ENCODE results near the gene TMA16. TPM values are rescaled to one million over a fixed set of nuclear protein-coding genes. Genes with fewer than 3 reads are reported as not detected.

Gene TMA16
- total RNA-seq, 4 donors from 2014 or later = 11.8 to 21.1 (median 18.7) TPM

DNA sequence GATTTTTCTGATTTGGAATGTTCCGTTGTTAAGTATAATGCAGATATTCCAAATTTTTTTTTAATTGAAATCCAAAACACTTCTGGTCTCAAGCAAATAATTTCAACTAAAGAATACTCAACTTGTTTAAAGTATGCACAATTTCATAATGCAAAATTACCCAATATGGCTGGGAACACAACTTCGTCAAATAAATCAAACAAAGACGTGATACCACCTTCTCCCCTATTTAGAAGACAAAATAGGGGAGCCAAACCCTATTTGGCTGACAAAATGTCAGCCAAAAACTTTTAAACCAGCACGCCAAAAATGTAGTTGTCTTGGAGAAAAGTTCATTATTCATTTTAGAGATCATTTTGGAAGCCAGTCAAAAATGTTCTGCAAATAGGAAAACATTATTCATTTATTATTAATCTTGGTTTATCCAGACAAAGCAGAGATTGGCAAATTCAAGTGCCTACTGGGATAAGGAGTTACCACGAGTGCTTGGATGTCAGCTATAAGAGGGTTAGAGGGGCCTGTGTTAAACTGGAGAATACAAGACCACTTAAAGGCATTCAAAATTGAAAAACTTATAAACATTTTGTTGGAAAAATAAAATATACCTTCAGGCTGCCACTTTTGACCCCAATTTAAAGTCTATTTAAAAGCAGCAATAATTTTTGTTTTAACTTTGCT lies 17.6 kb upstream of the TMA16 start:
- peak; percentile 71 for ATAC-seq
- Histone ChIP-seq H3K4me3 (no peak overlapping the region), H3K4me1 (no peaks in the 10 kb centered on the region)

DNA sequence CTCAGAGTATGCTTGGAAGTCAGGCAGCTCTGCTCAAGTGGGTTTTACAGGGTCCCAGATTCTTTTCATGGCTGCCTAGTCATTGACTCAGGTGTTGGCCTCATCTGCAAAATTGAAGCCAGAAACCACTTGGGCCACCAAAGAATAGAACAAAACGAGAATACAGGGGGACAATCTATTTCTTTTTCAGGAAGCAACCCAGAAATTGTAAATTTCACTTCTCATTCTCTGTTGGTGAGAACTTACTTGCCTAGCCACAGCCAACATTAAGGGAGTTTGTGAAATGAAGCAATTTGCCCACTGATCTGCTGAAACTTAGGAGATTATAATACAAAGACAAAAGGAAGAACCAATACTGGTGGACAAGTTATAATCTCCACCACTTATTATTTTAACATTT lies 12.3 kb upstream of the TMA16 start:
- Histone ChIP-seq H3K9me3 (no peaks in the 10 kb centered on the region), H3K4me3 (no peak overlapping the region), H3K27me3 (peaks cover 4% of the 10 kb centered on the region), H3K36me3 (no peaks in the 10 kb centered on the region), H3K27ac (no peak overlapping the region), H3K4me1 (no peaks in the 10 kb centered on the region)
- TF ChIP-seq, protein P1, sequence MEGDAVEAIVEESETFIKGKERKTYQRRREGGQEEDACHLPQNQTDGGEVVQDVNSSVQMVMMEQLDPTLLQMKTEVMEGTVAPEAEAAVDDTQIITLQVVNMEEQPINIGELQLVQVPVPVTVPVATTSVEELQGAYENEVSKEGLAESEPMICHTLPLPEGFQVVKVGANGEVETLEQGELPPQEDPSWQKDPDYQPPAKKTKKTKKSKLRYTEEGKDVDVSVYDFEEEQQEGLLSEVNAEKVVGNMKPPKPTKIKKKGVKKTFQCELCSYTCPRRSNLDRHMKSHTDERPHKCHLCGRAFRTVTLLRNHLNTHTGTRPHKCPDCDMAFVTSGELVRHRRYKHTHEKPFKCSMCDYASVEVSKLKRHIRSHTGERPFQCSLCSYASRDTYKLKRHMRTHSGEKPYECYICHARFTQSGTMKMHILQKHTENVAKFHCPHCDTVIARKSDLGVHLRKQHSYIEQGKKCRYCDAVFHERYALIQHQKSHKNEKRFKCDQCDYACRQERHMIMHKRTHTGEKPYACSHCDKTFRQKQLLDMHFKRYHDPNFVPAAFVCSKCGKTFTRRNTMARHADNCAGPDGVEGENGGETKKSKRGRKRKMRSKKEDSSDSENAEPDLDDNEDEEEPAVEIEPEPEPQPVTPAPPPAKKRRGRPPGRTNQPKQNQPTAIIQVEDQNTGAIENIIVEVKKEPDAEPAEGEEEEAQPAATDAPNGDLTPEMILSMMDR (IDR thresholded peaks at IDR 0.05) = no peak
- no peak for TF ChIP-seq POLR2A (IDR thresholded peaks at IDR 0.05)
- no peak for TF ChIP-seq EP300 (IDR thresholded peaks at IDR 0.05)
- TF ChIP-seq POLR2AphosphoS5 (IDR thresholded peaks at IDR 0.05) = no peak
- no peak for ATAC-seq
- WGBS, 2 donors (ENCODE audit: low coverage in 1 of 2) = 25 to 36% methylated on average over 1 of the region's 1 CpG

More for the DNA sequence above, 17.6 kb upstream of the TMA16 start:
- TF ChIP-seq POLR2AphosphoS5 (IDR thresholded peaks at IDR 0.05) = peak; percentile 47
- TF ChIP-seq POLR2A (IDR thresholded peaks at IDR 0.05) = no peak
- no peaks in the 10 kb centered on the region for H3K36me3 ChIP-seq
- H3K27me3 ChIP-seq = no peaks in the 10 kb centered on the region
- WGBS, 2 donors (ENCODE audit: low coverage in 1 of 2) = 43 to 47% methylated on average over 5 of the region's 5 CpGs
- H3K9me3 ChIP-seq = no peaks in the 10 kb centered on the region
- H3K27ac ChIP-seq = no peak overlapping the region

DNA sequence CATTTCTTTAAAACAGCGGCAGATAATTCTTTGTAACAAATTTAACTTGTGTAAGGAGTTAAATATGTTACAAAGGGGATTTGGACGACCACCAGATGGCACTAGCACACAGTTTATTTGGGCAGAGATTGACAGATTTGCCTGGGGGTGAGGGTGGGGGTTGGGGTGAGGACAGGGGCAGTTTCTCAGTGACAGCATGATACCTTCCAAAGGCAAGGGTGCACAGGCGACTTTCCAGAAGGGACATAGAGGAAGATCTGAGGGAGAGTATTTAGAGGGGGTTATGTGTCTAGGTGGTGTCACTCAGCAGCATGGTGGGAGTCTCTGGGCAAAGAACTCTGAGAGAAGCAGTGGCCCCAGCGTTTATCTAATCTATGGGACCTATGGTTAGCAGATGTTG lies 9.6 kb upstream of the TMA16 start:
- peaks cover 6% of the 10 kb centered on the region for H3K27me3 ChIP-seq
- H3K4me1 ChIP-seq = no peaks in the 10 kb centered on the region
- no peak overlapping the region for H3K4me3 ChIP-seq
- no peak for TF ChIP-seq POLR2A (IDR thresholded peaks at IDR 0.05)
- no peak for TF ChIP-seq POLR2AphosphoS5 (IDR thresholded peaks at IDR 0.05)
- TF ChIP-seq, protein P1 (IDR thresholded peaks at IDR 0.05) = peak in 3 of 4 experiments; percentile 16 to 63 (median 18)
- no peak for TF ChIP-seq EP300 (IDR thresholded peaks at IDR 0.05)
- no peaks in the 10 kb centered on the region for H3K36me3 ChIP-seq
- H3K27ac ChIP-seq = no peak overlapping the region
- 17 to 23% methylated on average over 4 of the region's 4 CpGs for WGBS, 2 donors (ENCODE audit: low coverage in 1 of 2)
- H3K9me3 ChIP-seq = no peaks in the 10 kb centered on the region
- ATAC-seq = no peak

DNA sequence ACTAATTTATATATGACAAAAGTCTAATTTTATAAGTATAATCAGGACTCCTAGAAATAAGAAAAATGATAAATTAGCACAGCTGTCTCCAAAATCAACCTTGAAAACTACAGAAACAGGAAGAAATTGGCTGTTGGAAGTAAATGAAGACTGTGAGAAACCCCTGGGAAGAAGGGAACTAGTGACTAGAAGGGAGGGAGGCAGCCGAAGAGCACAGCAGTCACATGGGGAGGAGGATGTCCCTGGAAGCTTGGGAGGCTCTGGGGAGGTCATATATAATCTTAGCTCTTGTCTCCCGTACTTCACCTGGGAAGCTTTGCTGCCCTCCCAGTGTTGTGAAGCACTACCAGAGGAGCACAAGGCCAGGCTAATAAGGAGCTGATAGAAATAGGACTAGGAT lies 8.9 kb upstream of the TMA16 start:
- no peaks in the 10 kb centered on the region for H3K4me1 ChIP-seq
- no peak for ATAC-seq
- TF ChIP-seq EP300 (IDR thresholded peaks at IDR 0.05) = no peak
- TF ChIP-seq, protein P1 (IDR thresholded peaks at IDR 0.05) = no peak
- no peak for TF ChIP-seq POLR2AphosphoS5 (IDR thresholded peaks at IDR 0.05)
- TF ChIP-seq POLR2A (IDR thresholded peaks at IDR 0.05) = no peak
- no peak overlapping the region for H3K4me3 ChIP-seq
- no peaks in the 10 kb centered on the region for H3K9me3 ChIP-seq
- peaks cover 6% of the 10 kb centered on the region for H3K27me3 ChIP-seq
- H3K27ac ChIP-seq = no peak overlapping the region
- 43 to 49% methylated on average over 2 of the region's 2 CpGs for WGBS, 2 donors (ENCODE audit: low coverage in 1 of 2)
- H3K36me3 ChIP-seq = no peaks in the 10 kb centered on the region

DNA sequence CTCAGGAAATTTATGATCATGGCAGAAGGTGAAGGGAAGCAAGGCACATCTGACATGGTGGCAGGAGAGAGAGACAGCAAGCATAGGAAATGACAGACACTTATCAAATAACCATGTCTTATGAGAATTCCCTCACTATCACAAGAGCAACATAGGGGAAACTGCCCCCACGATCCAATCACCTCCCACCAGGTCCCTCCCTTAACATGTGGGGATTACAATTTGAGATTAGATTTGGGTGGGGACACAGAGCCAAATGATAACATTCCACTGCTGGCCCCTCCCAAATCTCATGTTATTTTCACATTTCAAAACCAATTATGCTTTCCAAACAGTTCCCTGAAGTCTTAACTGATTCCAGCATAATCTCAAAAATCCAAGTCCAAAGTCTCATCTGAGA lies 8.2 kb upstream of the TMA16 start:
- 50 to 67% methylated on average over 1 of the region's 1 CpG for WGBS, 2 donors (ENCODE audit: low coverage in 1 of 2)
- H3K4me1 ChIP-seq = no peaks in the 10 kb centered on the region
- H3K27ac ChIP-seq = no peak overlapping the region
- H3K4me3 ChIP-seq = no peak overlapping the region
- peaks cover 6% of the 10 kb centered on the region for H3K27me3 ChIP-seq
- no peak for ATAC-seq
- TF ChIP-seq POLR2A (IDR thresholded peaks at IDR 0.05) (no peak), EP300 (IDR thresholded peaks at IDR 0.05) (no peak), POLR2AphosphoS5 (IDR thresholded peaks at IDR 0.05) (no peak)
- TF ChIP-seq, protein P1 (IDR thresholded peaks at IDR 0.05) = no peak
- H3K36me3 ChIP-seq = no peaks in the 10 kb centered on the region
- no peaks in the 10 kb centered on the region for H3K9me3 ChIP-seq
